K562 (cell line): ENCODE data around the gene PRSS8. TPM values are rescaled to one million over a fixed set of nuclear protein-coding genes. Genes with fewer than 3 reads are reported as not detected.

ENCODE experiments used
- CTCF ChIP-seq, 3 experiments: IDR thresholded peaks in 2 of 3; conservative IDR thresholded peaks in 1 of 3; 2 replicates each; pipeline ENCODE4 v1.5.1; 2011 to 2012; ENCODE audit warnings: low read length in 3 of 3, mild to moderate bottlenecking in 3 of 3, control low read depth in 2 of 3, improper control_type of control experiment in 1 of 3, inconsistent platforms in 1 of 3, low read depth in 1 of 3, mixed read lengths in 1 of 3, moderate library complexity in 1 of 3; ENCODE audit not compliant: insufficient read depth in 2 of 3
- ESRRA ChIP-seq: fragments of 450-650 bp; IDR thresholded peaks from 2 replicates; pipeline ENCODE4 v1.6.1; 2014; ENCODE audit warnings: low read depth, mild to moderate bottlenecking, moderate library complexity, borderline replicate concordance
- FOXA3 ChIP-seq, 2 experiments: fragments of 450-650 bp in 1 of 2; sonication (generic) in 1 of 2; formaldehyde crosslinking; IDR thresholded peaks in 1 of 2; conservative IDR thresholded peaks in 1 of 2; 2 replicates each; pipeline versions ENCODE4 v1.4.0 to v1.8.0; 2020 to 2022; ENCODE audit warnings: mild to moderate bottlenecking in 2 of 2, missing genetic modification reagents in 1 of 2
- GATAD2B ChIP-seq: fragments of 450-650 bp; IDR thresholded peaks from 2 replicates; pipeline ENCODE4 v1.6.1; 2017; ENCODE audit warnings: mild to moderate bottlenecking, borderline replicate concordance
- HMG20A ChIP-seq: fragments of 450-650 bp; formaldehyde crosslinking; conservative IDR thresholded peaks from 2 replicates; pipeline ENCODE4 v1.4.0; 2020; ENCODE audit warnings: mild to moderate bottlenecking, mixed read lengths
- MED1 ChIP-seq: sonication (generic); formaldehyde crosslinking; IDR thresholded peaks from 2 replicates; pipeline ENCODE4 v1.8.1; 2023; ENCODE audit warnings: missing genetic modification reagents, borderline replicate concordance
- MYNN ChIP-seq, 2 experiments: sonication (generic); formaldehyde crosslinking in 1 of 2; IDR thresholded peaks; 2 replicates each; pipeline versions ENCODE4 v1.5.0 to v1.6.1; 2016 to 2020; ENCODE audit warnings: antibody characterized with exemption in 1 of 2, missing genetic modification reagents in 1 of 2
- NCOR1 ChIP-seq: fragments of 450-650 bp; IDR thresholded peaks from 2 replicates; pipeline ENCODE4 v1.6.1; 2016; ENCODE audit warnings: mild to moderate bottlenecking, moderate library complexity
- NFIX ChIP-seq: fragments of 250-450 bp; sonication (Bioruptor Pico); IDR thresholded peaks from 2 replicates; pipeline ENCODE4 v1.4.0; 2020; ENCODE audit warnings: low read depth, mild to moderate bottlenecking, moderate library complexity
- NR2C1 ChIP-seq, 2 experiments: fragments of 450-650 bp; IDR thresholded peaks; 2 replicates each; pipeline ENCODE4 v1.6.1; 2017; ENCODE audit warnings: mild to moderate bottlenecking in 2 of 2, antibody characterized with exemption in 1 of 2, inconsistent platforms in 1 of 2, missing compliant biosample characterization in 1 of 2, missing genetic modification characterization in 1 of 2
- POLR2A ChIP-seq: fragments of 450-650 bp; conservative IDR thresholded peaks from 2 replicates; pipeline ENCODE4 v1.6.1; 2016
- SP1 ChIP-seq: sonication (generic); formaldehyde crosslinking; IDR thresholded peaks from 2 replicates; pipeline ENCODE4 v1.8.1; 2022; ENCODE audit warnings: mild to moderate bottlenecking, missing genetic modification reagents
- TAF9B ChIP-seq: fragments of 450-650 bp; IDR thresholded peaks from 2 replicates; pipeline ENCODE4 v1.6.1; 2018; ENCODE audit warnings: mild to moderate bottlenecking; ENCODE audit not compliant: partially characterized antibody
- THRB ChIP-seq: fragments of 450-650 bp; formaldehyde crosslinking; conservative IDR thresholded peaks from 2 replicates; pipeline ENCODE4 v1.4.0; 2022; ENCODE audit warnings: mild to moderate bottlenecking, missing genetic modification characterization
- ZMIZ1 ChIP-seq, 2 experiments: fragments of 150-350 bp in 1 of 2; IDR thresholded peaks; 2 replicates each; pipeline ENCODE4 v1.6.1; 2012 to 2016; ENCODE audit warnings: low read depth in 2 of 2, low read length in 2 of 2, mild to moderate bottlenecking in 1 of 2, moderate library complexity in 1 of 2
- polyA plus RNA-seq, 8 experiments: library from polyadenylated mRNA; depleted of rRNA in 4 of 8; stranded (reverse) in 5 of 8; unstranded in 3 of 8; fragments of >200 nt; fragmentation: Nextera tagmentation in 2 of 8; fragmentation: Illumina TruSeq in 1 of 8; extraction: Ambion mirVana in 2 of 8; extraction: Trizol in 1 of 8; gene quantifications; 2 replicates each; pipeline versions ENCODE4 v1.2.1 to v1.2.3, GENCODE V29; 2011 to 2014; ENCODE audit warnings: inconsistent platforms in 1 of 8, missing spikeins in 1 of 8
- total RNA-seq, 7 experiments: library from RNA; depleted of rRNA in 6 of 7; stranded (reverse); fragments of >200 nt in 6 of 7; fragmentation: Illumina TruSeq in 2 of 7; extraction: Trizol in 2 of 7; gene quantifications; 2 replicates each; pipeline versions ENCODE4 v1.2.1 to v1.2.3, GENCODE V29; 2011 to 2021; ENCODE audit warnings: low replicate concordance in 1 of 7
- TF ChIP-seq, protein P1 (sequence below): fragments of 250-450 bp; sonication (Bioruptor Pico); IDR thresholded peaks from 2 replicates; pipeline ENCODE4 v1.8.0; 2021; ENCODE audit warnings: moderate library complexity, mild to moderate bottlenecking, inconsistent platforms
- TF ChIP-seq, protein P2 (sequence below): fragments of 250-450 bp; sonication (Bioruptor Pico); IDR thresholded peaks from 2 replicates; pipeline ENCODE4 v1.5.0; 2021

The PRSS8 gene
- total and polyA plus RNA-seq, 9 of the 15 experiments (the other 6 are each of a cell fraction or from before 2014, with no cell fraction given) = 0.25 to 3.9 (median 1.3) TPM; not detected in 1

DNA sequence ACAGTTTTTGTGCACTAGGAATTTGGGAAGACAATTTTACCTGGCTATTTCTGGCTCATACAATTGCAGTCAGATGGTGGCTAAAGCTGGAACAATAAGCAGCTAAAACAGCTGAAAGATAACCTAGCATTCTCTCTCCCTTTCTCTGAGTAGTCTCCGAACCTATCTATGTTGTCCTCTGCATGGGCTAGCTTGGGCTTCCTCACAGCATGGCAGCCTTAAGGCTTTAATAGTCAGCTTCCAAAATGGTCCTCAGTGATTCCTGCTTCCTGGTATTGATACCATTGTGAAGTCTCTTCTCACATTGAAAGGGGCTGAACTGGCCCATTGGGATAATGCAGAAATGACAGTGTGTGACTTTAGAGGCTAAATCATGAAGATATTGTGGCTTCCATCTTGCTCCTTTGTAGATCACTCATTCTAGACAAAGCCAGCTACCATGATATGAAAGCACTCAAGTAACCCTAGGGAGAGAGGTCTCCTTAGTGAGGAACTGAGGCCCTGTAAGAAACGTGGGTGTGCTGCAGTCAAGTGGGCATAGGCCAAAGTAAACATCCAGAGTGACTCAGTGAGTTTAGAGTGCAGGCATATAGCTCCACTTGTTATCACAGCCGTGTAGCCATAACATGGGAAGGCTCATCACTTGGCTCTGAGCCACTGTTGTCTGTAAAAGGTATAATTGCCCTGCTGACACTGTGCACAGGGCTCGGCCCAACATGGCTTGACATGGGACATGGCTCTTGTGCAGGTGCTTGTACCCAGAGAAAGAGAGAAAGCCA is 35.5 kb downstream of the PRSS8 start (continued):
- TF ChIP-seq ZMIZ1 (IDR thresholded peaks at IDR 0.05; ENCODE audit: low read depth in 2 of 2, low read length in 2 of 2) (no peak), GATAD2B (no peak), HMG20A (CRISPR knock-in tag) (no peak), CTCF (IDR thresholded peaks at IDR 0.05 in 2 of 3, conservative IDR thresholded peaks at IDR 0.05 in 1 of 3; ENCODE audit: insufficient read depth in 2 of 3, low read depth in 1 of 3, low read length in 3 of 3) (no peak), POLR2A (no peak), FOXA3 (CRISPR knock-in tag; conservative IDR thresholded peaks at IDR 0.05 in 1 of 2, IDR thresholded peaks at IDR 0.05 in 1 of 2) (peak; percentile 71 to 93), MYNN (IDR thresholded peaks at IDR 0.05) (no peak), MYNN (CRISPR knock-in tag; IDR thresholded peaks at IDR 0.05) (no peak), NCOR1 (peak; percentile 73), THRB (CRISPR knock-in tag) (no peak), SP1 (CRISPR knock-in tag) (no peak), ESRRA (no peak), TAF9B (no peak), NR2C1 (IDR thresholded peaks at IDR 0.05) (no peak), NR2C1 (tag; IDR thresholded peaks at IDR 0.05) (no peak), MED1 (no peak), NFIX (CRISPR knock-in tag) (no peak)
- TF ChIP-seq, protein P1, sequence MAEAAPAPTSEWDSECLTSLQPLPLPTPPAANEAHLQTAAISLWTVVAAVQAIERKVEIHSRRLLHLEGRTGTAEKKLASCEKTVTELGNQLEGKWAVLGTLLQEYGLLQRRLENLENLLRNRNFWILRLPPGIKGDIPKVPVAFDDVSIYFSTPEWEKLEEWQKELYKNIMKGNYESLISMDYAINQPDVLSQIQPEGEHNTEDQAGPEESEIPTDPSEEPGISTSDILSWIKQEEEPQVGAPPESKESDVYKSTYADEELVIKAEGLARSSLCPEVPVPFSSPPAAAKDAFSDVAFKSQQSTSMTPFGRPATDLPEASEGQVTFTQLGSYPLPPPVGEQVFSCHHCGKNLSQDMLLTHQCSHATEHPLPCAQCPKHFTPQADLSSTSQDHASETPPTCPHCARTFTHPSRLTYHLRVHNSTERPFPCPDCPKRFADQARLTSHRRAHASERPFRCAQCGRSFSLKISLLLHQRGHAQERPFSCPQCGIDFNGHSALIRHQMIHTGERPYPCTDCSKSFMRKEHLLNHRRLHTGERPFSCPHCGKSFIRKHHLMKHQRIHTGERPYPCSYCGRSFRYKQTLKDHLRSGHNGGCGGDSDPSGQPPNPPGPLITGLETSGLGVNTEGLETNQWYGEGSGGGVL = no peak
- TF ChIP-seq, protein P2, sequence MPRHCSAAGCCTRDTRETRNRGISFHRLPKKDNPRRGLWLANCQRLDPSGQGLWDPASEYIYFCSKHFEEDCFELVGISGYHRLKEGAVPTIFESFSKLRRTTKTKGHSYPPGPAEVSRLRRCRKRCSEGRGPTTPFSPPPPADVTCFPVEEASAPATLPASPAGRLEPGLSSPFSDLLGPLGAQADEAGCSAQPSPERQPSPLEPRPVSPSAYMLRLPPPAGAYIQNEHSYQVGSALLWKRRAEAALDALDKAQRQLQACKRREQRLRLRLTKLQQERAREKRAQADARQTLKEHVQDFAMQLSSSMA (CRISPR knock-in tag) = no peak
